GM12892 (cell line): Measurements from ENCODE around the gene RABL6.
"Not testable (repeated sequence)": the region's sequence is repeated elsewhere in the genome, so short reads cannot be mapped to it uniquely, and the experiment has no call there.

ENCODE experiments used
- DNase-seq: peaks from one replicate; pipeline ENCODE4 v3.0.0; 2011; ENCODE audit not compliant: insufficient read length
- FAIRE-seq: peaks from 2 replicates; lab custom pipeline; 2011; peaks lifted over from hg19 to GRCh38; lab: Jason Lieb, UNC
- POLR2A ChIP-seq: IDR thresholded peaks from 2 replicates; pipeline ENCODE4 v1.6.1; 2011; ENCODE audit warnings: low read depth, low read length, control low read depth
- POLR2AphosphoS5 ChIP-seq: IDR thresholded peaks from 2 replicates; pipeline ENCODE4 v1.6.1; 2011; ENCODE audit warnings: low read depth, low read length, control low read depth
- TAF1 ChIP-seq: IDR thresholded peaks from 2 replicates; pipeline ENCODE4 v1.6.1; 2011; ENCODE audit warnings: low read depth, mild to moderate bottlenecking, control low read depth, low read length, borderline replicate concordance

The RABL6 gene

GRCh38 chr9:136794281-136794999 is 13.3 kb upstream of the RABL6 start:
- DNase-seq (no peak), FAIRE-seq (no peak)
- no peak for TF ChIP-seq TAF1
- no peak for TF ChIP-seq POLR2A
- TF ChIP-seq POLR2AphosphoS5 = no peak

GRCh38 chr9:136795000-136795348 is 12.8 kb upstream of the RABL6 start:
- DNase-seq (no peak), FAIRE-seq (no peak)
- TF ChIP-seq TAF1 (no peak), POLR2A (no peak), POLR2AphosphoS5 (no peak)

- DNase-seq = no peak
- TF ChIP-seq POLR2A = no peak
- no peak for TF ChIP-seq TAF1
- no peak for TF ChIP-seq POLR2AphosphoS5
- no peak for FAIRE-seq
These were observed 11.4 kb upstream of the RABL6 start, which contains the start of gene CCDC183 for GRCh38 chr9:136796238-136796774. CCDC183 (plus strand) TSS chr9:136796338; CDS start chr9:136796398, 60 bp downstream.

- DNase-seq, FAIRE-seq: not testable (repeated sequence)
These were observed 10.9 kb upstream of the RABL6 start for GRCh38 chr9:136796775-136797347.

- no peak for DNase-seq
- no peak for FAIRE-seq
- no peak for TF ChIP-seq TAF1
- no peak for TF ChIP-seq POLR2AphosphoS5
- TF ChIP-seq POLR2A = no peak
These were observed 9.1 kb upstream of the RABL6 start for GRCh38 chr9:136798708-136799078.

- DNase-seq (no peak), FAIRE-seq (no peak)
- no peak for TF ChIP-seq POLR2A
- TF ChIP-seq POLR2AphosphoS5 = no peak
- no peak for TF ChIP-seq TAF1
These were observed 8.5 kb upstream of the RABL6 start for GRCh38 chr9:136799079-136799853.

GRCh38 chr9:136799854-136800657 is 7.7 kb upstream of the RABL6 start:
- DNase-seq (peak; percentile 92), FAIRE-seq (peak; percentile 60)
- no peak for TF ChIP-seq TAF1
- no peak for TF ChIP-seq POLR2A

- no peak for DNase-seq
- FAIRE-seq = no peak
- TF ChIP-seq TAF1 (no peak), POLR2AphosphoS5 (no peak), POLR2A (no peak)
These were observed 5.4 kb upstream of the RABL6 start for GRCh38 chr9:136802321-136802720.

GRCh38 chr9:136803009-136803550 is 4.7 kb upstream of the RABL6 start:
- not testable (repeated sequence) for DNase-seq, FAIRE-seq

GRCh38 chr9:136803551-136804508 is 3.9 kb upstream of the RABL6 start:
- DNase-seq (no peak), FAIRE-seq (no peak)
- TF ChIP-seq TAF1 (no peak), POLR2A (no peak), POLR2AphosphoS5 (no peak)
